COLO668 (cell line): Measurements from ENCODE around the gene TRAF3IP1.
"Not testable (repeated sequence)": the region's sequence is repeated elsewhere in the genome, so short reads cannot be mapped to it uniquely, and the experiment has no call there.

Experiments used
- DNase-seq: peaks from one replicate; lab custom pipeline; 2025; ENCODE audit not compliant: unreplicated experiment; lab: John Stamatoyannopoulos, UW

The TRAF3IP1 gene

GRCh38 chr2:238305965-238306671 is 14.2 kb upstream of the TRAF3IP1 start:
- no peak for DNase-seq

GRCh38 chr2:238306672-238306998 is 13.7 kb upstream of the TRAF3IP1 start:
- DNase-seq: no peak

- DNase-seq: peak; percentile 10
These were observed 12.1 kb upstream of the TRAF3IP1 start for GRCh38 chr2:238308177-238308576.

- DNase-seq: not testable (repeated sequence)
These were observed 9.6 kb upstream of the TRAF3IP1 start for GRCh38 chr2:238310721-238311120.

GRCh38 chr2:238313289-238313990 is 6.9 kb upstream of the TRAF3IP1 start:
- DNase-seq: no peak

- no peak for DNase-seq
These were observed 6.3 kb upstream of the TRAF3IP1 start for GRCh38 chr2:238313991-238314350.

- DNase-seq: no peak
These were observed 5.7 kb upstream of the TRAF3IP1 start for GRCh38 chr2:238314576-238314975.

- DNase-seq: no peak
These were observed 5.2 kb upstream of the TRAF3IP1 start for GRCh38 chr2:238315031-238315595.

- DNase-seq: no peak
These were observed 447 bp downstream of the TRAF3IP1 start for GRCh38 chr2:238320648-238321281.

- no peak for DNase-seq
These were observed 1.1 kb downstream of the TRAF3IP1 start for GRCh38 chr2:238321467-238321866.

- no peak for DNase-seq
These were observed 1.7 kb downstream of the TRAF3IP1 start for GRCh38 chr2:238322001-238322411.

GRCh38 chr2:238324248-238324647 is 3.9 kb downstream of the TRAF3IP1 start:
- DNase-seq: not testable (repeated sequence)

- DNase-seq: no peak
These were observed 5.4 kb downstream of the TRAF3IP1 start for GRCh38 chr2:238325694-238326093.

GRCh38 chr2:238326801-238327365 is 6.6 kb downstream of the TRAF3IP1 start:
- DNase-seq: no peak

- DNase-seq: no peak
These were observed 7.4 kb downstream of the TRAF3IP1 start for GRCh38 chr2:238327751-238328150.

- DNase-seq: no peak
These were observed 10.1 kb downstream of the TRAF3IP1 start for GRCh38 chr2:238330391-238330790.

- no peak for DNase-seq
These were observed 11.6 kb downstream of the TRAF3IP1 start for GRCh38 chr2:238331916-238332315.

GRCh38 chr2:238334885-238335284 is 14.6 kb downstream of the TRAF3IP1 start:
- no peak for DNase-seq

GRCh38 chr2:238335591-238335990 is 15.3 kb downstream of the TRAF3IP1 start:
- not testable (repeated sequence) for DNase-seq

GRCh38 chr2:238336151-238336550 is 15.8 kb downstream of the TRAF3IP1 start:
- no peak for DNase-seq

- no peak for DNase-seq
These were observed 16.6 kb downstream of the TRAF3IP1 start for GRCh38 chr2:238336793-238337444.
